Activated naive CD4-positive, alpha-beta T cell treated with anti-CD3 and anti-CD28 coated beads, Interleukin-2, amount 10 ng/mL, durations not matched to agents 7 days and 5 days (primary cell): ENCODE measurements around the gene HOXA5.

Experiments
- CTCF ChIA-PET: fragments of 350-600 bp; sonication (Branson Sonifier 250); formaldehyde crosslinking; loops from one replicate; lab custom pipeline; 2021; ENCODE audit warnings: antibody characterized with exemption; lab: Charles Lee
- DNase-seq: peaks from one replicate; pipeline ENCODE4 v3.0.0-alpha.2; 2020
- H3K27ac Mint-ChIP-seq: one replicate; pipeline ENCODE4 v1.8.0; 2021; ENCODE audit warnings: mild to moderate bottlenecking, moderate library complexity, mixed read lengths
- H3K27me3 Mint-ChIP-seq: one replicate; pipeline ENCODE4 v1.8.0; 2021; ENCODE audit warnings: mild to moderate bottlenecking, mixed read lengths
- H3K36me3 Mint-ChIP-seq: one replicate; pipeline ENCODE4 v1.8.0; 2021; ENCODE audit warnings: mixed read lengths
- H3K4me1 Mint-ChIP-seq: one replicate; pipeline ENCODE4 v1.8.0; 2021; ENCODE audit warnings: mixed read lengths
- H3K4me3 Mint-ChIP-seq: one replicate; pipeline ENCODE4 v1.8.0; 2021; ENCODE audit warnings: mild to moderate bottlenecking, moderate library complexity, mixed read lengths
- H3K9me3 Mint-ChIP-seq: one replicate; pipeline ENCODE4 v1.8.0; 2021; ENCODE audit warnings: mixed read lengths

The HOXA5 gene

GRCh38 chr7:27108390-27109127 lies 34.9 kb downstream of the HOXA5 start:
- H3K27me3 Mint-ChIP-seq: peaks cover 37% of the 10 kb centered on the region
- no peaks in the 10 kb centered on the region for H3K36me3 Mint-ChIP-seq
- no peaks in the 10 kb centered on the region for H3K9me3 Mint-ChIP-seq
- H3K4me1 Mint-ChIP-seq: no peaks in the 10 kb centered on the region
- CTCF ChIA-PET: no interaction called here
- no peak overlapping the region for H3K4me3 Mint-ChIP-seq
- DNase-seq: no peak
- no peak overlapping the region for H3K27ac Mint-ChIP-seq

DNA sequence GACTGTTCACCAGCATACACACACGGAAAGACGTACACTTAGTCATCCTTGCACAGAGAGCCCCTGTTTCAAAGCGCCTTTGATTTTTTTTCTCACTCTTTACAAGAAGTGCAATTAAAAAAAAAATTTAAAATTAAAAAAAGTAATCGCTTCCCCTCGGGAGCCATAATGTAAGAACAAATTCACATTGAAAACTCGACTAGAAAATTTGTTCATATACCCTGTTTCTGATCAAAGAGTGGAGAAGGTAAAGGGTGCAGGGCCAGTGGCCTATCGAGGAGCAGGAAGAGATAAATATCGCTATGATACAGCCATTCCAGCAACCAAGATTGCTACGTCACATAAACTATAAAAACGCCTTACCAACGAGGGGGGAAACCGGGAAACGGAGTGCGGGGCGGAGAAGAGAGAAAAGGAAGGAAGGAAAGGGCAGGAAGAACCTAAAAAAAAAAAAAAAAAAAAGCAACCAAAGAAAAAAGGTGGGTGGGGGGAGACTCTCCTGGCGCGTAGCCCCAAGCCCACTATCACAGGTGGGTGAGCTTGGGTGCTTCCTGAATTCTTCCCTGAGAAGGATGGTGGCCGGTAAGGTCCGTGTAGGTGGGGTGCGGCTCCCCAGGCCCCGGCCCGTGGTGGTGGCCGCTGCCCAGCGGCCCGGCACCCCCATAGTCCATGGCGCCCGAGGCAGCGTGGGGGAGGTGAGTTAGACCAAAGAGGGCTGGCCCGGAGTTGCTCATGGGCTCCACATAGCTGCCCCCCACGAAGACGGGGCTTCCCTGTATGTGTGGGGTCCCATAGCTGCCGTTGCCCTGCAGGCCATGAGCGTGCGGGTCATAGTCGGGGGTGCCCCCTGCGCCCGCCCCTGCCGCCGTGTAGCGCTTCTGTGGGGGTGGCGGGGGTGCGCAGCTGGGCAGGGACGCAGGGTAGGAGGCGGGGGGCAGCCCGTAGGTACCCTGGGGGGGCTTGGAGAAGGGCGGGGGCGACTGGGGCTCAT lies 35.8 kb downstream of the HOXA5 start:
- no peak for DNase-seq
- Mint-ChIP-seq H3K4me1 (peaks cover 3% of the 10 kb centered on the region), H3K27me3 (peaks cover 46% of the 10 kb centered on the region), H3K27ac (no peak overlapping the region), H3K36me3 (no peaks in the 10 kb centered on the region), H3K4me3 (no peak overlapping the region), H3K9me3 (no peaks in the 10 kb centered on the region)
- CTCF ChIA-PET: no interaction called here

DNA sequence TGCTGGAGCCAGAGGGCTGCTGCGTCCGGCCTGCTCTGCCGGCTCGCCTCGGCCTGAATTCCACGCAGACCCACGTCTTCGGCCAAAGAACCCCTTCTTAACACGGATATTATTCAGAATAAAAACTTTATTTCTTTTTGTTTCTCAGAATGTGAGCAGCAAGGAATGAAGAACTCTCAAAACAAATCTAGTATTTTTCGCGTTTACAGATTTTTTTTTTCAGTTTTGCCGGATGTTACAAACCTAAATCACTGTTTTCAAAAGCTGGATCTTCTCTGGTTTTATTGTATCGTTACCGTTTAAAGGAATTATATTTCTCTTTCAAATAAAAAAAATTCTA lies 36.6 kb downstream of the HOXA5 start:
- Mint-ChIP-seq H3K4me3 (no peak overlapping the region), H3K4me1 (peaks cover 9% of the 10 kb centered on the region), H3K36me3 (no peaks in the 10 kb centered on the region), H3K9me3 (no peaks in the 10 kb centered on the region), H3K27ac (no peak overlapping the region), H3K27me3 (peaks cover 54% of the 10 kb centered on the region)
- CTCF ChIA-PET: no interaction called here
- no peak for DNase-seq

- Mint-ChIP-seq H3K4me3 (no peak overlapping the region), H3K27me3 (peaks cover 59% of the 10 kb centered on the region)
These were observed 37.1 kb downstream of the HOXA5 start for GRCh38 chr7:27106181-27106900.

GRCh38 chr7:27105301-27106031 lies 38.0 kb downstream of the HOXA5 start:
- peaks cover 9% of the 10 kb centered on the region for H3K4me1 Mint-ChIP-seq
- H3K4me3 Mint-ChIP-seq: no peak overlapping the region
- H3K27me3 Mint-ChIP-seq: peaks cover 62% of the 10 kb centered on the region
- no peaks in the 10 kb centered on the region for H3K9me3 Mint-ChIP-seq
- H3K36me3 Mint-ChIP-seq: peaks cover 2% of the 10 kb centered on the region
- H3K27ac Mint-ChIP-seq: no peak overlapping the region
- CTCF ChIA-PET: interaction anchor here (0.6 kb wide), 1 partner anchor 179 kb away, joined by 3 read pairs; no protein-coding TSS in a partner anchor
- DNase-seq: no peak

More at GRCh38 chr7:27106181-27106900, 37.1 kb downstream of the HOXA5 start:
- Mint-ChIP-seq H3K9me3 (no peaks in the 10 kb centered on the region), H3K27ac (no peak overlapping the region), H3K4me1 (peaks cover 9% of the 10 kb centered on the region), H3K36me3 (no peaks in the 10 kb centered on the region)
- CTCF ChIA-PET: interaction anchor here (0.6 kb wide), 1 partner anchor 178 kb away, joined by 3 read pairs; no protein-coding TSS in a partner anchor
- no peak for DNase-seq

DNA sequence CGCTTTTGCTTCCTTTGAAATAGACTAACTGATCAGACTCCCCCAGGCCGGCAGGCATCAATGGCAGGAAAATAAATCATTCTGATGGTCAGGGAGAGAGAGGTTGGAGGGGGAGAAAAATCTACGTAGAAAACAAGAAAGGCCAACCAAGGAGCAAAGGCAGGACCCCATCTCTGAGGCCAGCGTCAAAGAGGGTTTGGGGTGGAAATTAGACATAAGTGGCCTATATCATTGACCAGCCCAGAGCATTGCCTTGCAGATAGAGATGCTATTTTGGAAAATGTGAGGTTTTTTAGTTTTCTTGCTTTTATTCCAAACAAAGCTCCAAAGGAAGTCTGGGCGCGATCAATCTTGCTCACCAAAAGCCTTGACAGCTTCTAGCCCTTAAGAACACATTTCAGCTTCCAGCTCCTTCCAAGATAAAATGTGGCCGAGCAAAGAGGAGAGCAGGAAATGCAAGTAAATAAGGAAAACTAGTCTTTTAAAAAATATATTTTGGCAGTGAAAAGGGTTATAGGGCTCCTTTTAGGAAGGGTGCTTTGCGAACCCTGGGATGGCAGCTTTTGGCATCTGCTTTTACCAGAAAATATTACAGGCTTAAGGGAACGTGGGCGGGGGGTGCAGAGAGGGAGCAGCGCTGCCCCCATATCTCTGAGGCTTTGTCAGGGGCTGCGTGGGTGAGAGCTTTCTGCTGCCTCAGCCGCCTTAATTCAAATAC lies 39.0 kb downstream of the HOXA5 start:
- no peak for DNase-seq
- H3K27me3 Mint-ChIP-seq: peaks cover 67% of the 10 kb centered on the region
- CTCF ChIA-PET: no interaction called here
- no peak overlapping the region for H3K4me3 Mint-ChIP-seq
- peaks cover 5% of the 10 kb centered on the region for H3K36me3 Mint-ChIP-seq
- H3K9me3 Mint-ChIP-seq: no peaks in the 10 kb centered on the region
- H3K4me1 Mint-ChIP-seq: peaks cover 9% of the 10 kb centered on the region
- no peak overlapping the region for H3K27ac Mint-ChIP-seq

GRCh38 chr7:27103489-27104226 lies 39.8 kb downstream of the HOXA5 start:
- CTCF ChIA-PET: no interaction called here
- H3K36me3 Mint-ChIP-seq: peaks cover 6% of the 10 kb centered on the region
- H3K4me3 Mint-ChIP-seq: no peak overlapping the region
- H3K9me3 Mint-ChIP-seq: no peaks in the 10 kb centered on the region
- H3K4me1 Mint-ChIP-seq: peaks cover 9% of the 10 kb centered on the region
- H3K27me3 Mint-ChIP-seq: peaks cover 75% of the 10 kb centered on the region
- no peak for DNase-seq
- H3K27ac Mint-ChIP-seq: no peak overlapping the region

DNA sequence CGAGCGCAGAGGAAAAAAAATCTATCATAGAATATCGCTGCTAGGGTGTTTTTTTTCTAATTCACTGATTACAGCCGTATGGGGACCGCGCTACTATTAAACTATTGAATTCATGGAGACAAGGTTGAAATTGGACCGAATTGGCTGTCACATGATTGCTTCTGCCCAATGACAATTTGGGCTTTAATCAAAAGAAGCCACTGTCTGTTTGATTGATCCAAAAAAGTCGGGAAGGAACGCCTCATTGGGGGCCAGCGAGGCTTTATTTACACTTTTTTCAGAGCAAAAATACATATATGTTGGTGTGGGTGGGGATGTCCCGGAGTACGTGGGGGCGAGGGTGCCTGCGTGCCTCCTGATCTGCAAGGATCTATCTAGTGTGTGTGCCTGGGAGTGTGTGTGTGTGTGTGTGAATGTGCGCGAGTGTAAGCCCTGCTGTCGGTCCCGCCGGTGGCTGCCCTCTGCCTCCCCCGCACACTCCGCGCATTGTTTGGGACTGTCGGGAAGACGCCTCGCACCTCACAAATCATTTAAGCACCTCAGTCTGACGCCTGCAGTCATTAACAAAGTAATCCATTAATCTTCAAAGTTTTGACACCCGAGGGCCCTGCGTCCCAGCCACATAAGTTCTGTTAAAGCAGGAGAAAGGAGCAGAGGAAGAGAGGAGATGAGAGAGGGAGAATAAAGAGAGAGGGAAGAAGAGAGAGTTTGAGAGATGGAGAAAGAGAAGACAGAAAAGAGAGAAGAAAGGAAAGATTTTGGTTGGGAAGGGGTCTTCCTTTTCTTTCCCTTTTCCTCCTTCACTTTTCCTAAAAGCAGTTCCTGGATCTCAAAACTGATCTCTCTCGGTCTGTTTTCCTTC lies 40.7 kb downstream of the HOXA5 start, which contains the start of gene HOXA2:
TSS of gene HOXA2 (minus strand) at position 103 of the 862 bp plus-strand sequence. CDS start 183 bp downstream, outside the sequence.
- peaks cover 84% of the 10 kb centered on the region for H3K27me3 Mint-ChIP-seq
- no peak for DNase-seq
- H3K4me1 Mint-ChIP-seq: peaks cover 9% of the 10 kb centered on the region
- H3K36me3 Mint-ChIP-seq: peaks cover 6% of the 10 kb centered on the region
- H3K27ac Mint-ChIP-seq: no peak within 1 kb of the TSS
- no peaks in the 10 kb centered on the region for H3K9me3 Mint-ChIP-seq
- CTCF ChIA-PET: no interaction called here
- no peak within 1 kb of the TSS for H3K4me3 Mint-ChIP-seq

GRCh38 chr7:27101957-27102580 lies 41.4 kb downstream of the HOXA5 start:
- Mint-ChIP-seq H3K4me3 (no peak overlapping the region), H3K36me3 (peaks cover 6% of the 10 kb centered on the region), H3K4me1 (peaks cover 15% of the 10 kb centered on the region), H3K9me3 (no peaks in the 10 kb centered on the region), H3K27me3 (peaks cover 91% of the 10 kb centered on the region), H3K27ac (no peak overlapping the region)
- CTCF ChIA-PET: no interaction called here
- no peak for DNase-seq

- Mint-ChIP-seq H3K27me3 (peaks cover 97% of the 10 kb centered on the region), H3K4me1 (peaks cover 16% of the 10 kb centered on the region), H3K27ac (no peak overlapping the region), H3K4me3 (no peak overlapping the region), H3K36me3 (peaks cover 6% of the 10 kb centered on the region), H3K9me3 (no peaks in the 10 kb centered on the region)
- CTCF ChIA-PET: no interaction called here
- no peak for DNase-seq
These were observed 42.1 kb downstream of the HOXA5 start for GRCh38 chr7:27101171-27101956.

DNA sequence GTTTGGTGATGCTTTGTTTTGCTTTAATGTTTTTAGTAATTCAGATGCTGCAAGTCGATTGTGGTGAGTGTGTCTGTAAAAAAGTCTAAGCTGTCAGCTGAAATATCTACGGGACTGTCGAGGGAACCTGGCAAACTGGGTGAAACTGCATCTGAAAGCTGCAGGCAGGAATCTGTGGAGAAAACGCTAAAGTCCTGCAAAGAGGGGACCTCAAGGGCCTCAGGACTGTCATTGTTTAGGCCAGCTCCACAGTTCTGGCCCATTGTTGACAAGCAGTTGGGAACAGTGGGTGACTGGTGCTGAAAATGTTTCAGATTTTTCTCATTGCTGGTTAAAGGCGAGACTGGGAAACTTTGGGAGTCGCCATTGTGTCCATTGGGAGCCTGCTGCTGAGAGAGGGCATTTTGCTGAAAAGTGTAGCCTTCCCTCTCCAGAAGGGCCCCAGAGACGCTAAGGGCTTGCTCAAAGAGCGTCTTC lies 42.7 kb downstream of the HOXA5 start:
- CTCF ChIA-PET: no interaction called here
- H3K4me1 Mint-ChIP-seq: peaks cover 17% of the 10 kb centered on the region
- peaks cover 6% of the 10 kb centered on the region for H3K36me3 Mint-ChIP-seq
- H3K27ac Mint-ChIP-seq: no peak overlapping the region
- no peak for DNase-seq
- no peaks in the 10 kb centered on the region for H3K9me3 Mint-ChIP-seq
- H3K27me3 Mint-ChIP-seq: peaks cover 100% of the 10 kb centered on the region
- no peak overlapping the region for H3K4me3 Mint-ChIP-seq
